ENCODE measurements around the gene FCMR.
"Not testable (repeated sequence)": the region's sequence is repeated elsewhere in the genome, so short reads cannot be mapped to it uniquely, and the experiment has no call there.

FCMR gene

GRCh38 chr1:206868264-206868663, 53.5 kb downstream of the FCMR start:
- H3K4me1 Mint-ChIP-seq: peaks cover 17% of the 10 kb centered on the region
- no peak for DNase-seq
- no peak overlapping the region for H3K27ac Mint-ChIP-seq
- no peaks in the 10 kb centered on the region for H3K9me3 Mint-ChIP-seq
- no peaks in the 10 kb centered on the region for H3K27me3 Mint-ChIP-seq
- no peak overlapping the region for H3K4me3 Mint-ChIP-seq
- ATAC-seq: no peak
- H3K36me3 Mint-ChIP-seq (ENCODE audit: low read depth): peaks cover 1% of the 10 kb centered on the region

- Mint-ChIP-seq H3K4me3 (no peak overlapping the region), H3K4me1 (peaks cover 17% of the 10 kb centered on the region), H3K9me3 (no peaks in the 10 kb centered on the region), H3K36me3 (ENCODE audit: low read depth) (peaks cover 1% of the 10 kb centered on the region), H3K27ac (no peak overlapping the region), H3K27me3 (no peaks in the 10 kb centered on the region)
- DNase-seq (no peak), ATAC-seq (no peak)
Measured at GRCh38 chr1:206867716-206868115, 54.0 kb downstream of the FCMR start.

- H3K4me3 Mint-ChIP-seq: no peak overlapping the region
- ATAC-seq (no peak), DNase-seq (no peak)
- H3K4me1 Mint-ChIP-seq: peaks cover 17% of the 10 kb centered on the region
- H3K27ac Mint-ChIP-seq: no peak overlapping the region
- H3K9me3 Mint-ChIP-seq: no peaks in the 10 kb centered on the region
- peaks cover 1% of the 10 kb centered on the region for H3K36me3 Mint-ChIP-seq (ENCODE audit: low read depth)
- H3K27me3 Mint-ChIP-seq: no peaks in the 10 kb centered on the region
Measured at GRCh38 chr1:206867239-206867638, 54.5 kb downstream of the FCMR start.

DNA sequence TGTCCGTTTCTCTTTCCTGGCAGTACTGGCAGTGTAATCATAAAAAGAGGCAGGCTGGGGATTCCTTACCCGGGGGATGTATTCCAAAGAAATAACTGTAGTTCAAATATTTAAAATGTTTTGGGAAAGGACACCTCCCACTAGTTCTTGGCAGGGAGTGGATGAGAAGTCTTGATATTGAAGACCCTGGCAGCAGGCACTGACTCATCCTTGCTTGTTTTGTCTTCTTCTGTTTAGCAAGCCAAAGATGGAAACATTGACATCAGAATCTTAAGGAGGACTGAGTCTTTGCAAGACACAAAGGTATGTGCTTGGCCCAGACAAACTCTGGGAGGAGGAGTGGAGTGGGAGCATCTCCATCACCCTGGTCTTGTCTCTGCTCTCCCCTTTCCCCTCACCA, 55.7 kb downstream of the FCMR start:
- H3K4me3 Mint-ChIP-seq: no peak overlapping the region
- H3K4me1 Mint-ChIP-seq: peaks cover 17% of the 10 kb centered on the region
- H3K36me3 Mint-ChIP-seq (ENCODE audit: low read depth): peaks cover 1% of the 10 kb centered on the region
- peaks cover 4% of the 10 kb centered on the region for H3K27me3 Mint-ChIP-seq
- DNase-seq (no peak), ATAC-seq (peak; percentile 70)
- H3K27ac Mint-ChIP-seq: no peak overlapping the region
- H3K9me3 Mint-ChIP-seq: no peaks in the 10 kb centered on the region

GRCh38 chr1:206864939-206865671, 56.6 kb downstream of the FCMR start, which contains the start of gene IL20:
IL20 (plus strand) TSS chr1:206865623; CDS start chr1:206865853, 230 bp downstream.
- ATAC-seq (peak; percentile 88), DNase-seq (peak; percentile 93)
- H3K9me3 Mint-ChIP-seq: no peaks in the 10 kb centered on the region
- peaks cover 17% of the 10 kb centered on the region for H3K4me1 Mint-ChIP-seq
- H3K4me3 Mint-ChIP-seq: no peak within 1 kb of the TSS
- peaks cover 1% of the 10 kb centered on the region for H3K36me3 Mint-ChIP-seq (ENCODE audit: low read depth)
- H3K27ac Mint-ChIP-seq: no peak within 1 kb of the TSS
- H3K27me3 Mint-ChIP-seq: peaks cover 6% of the 10 kb centered on the region

- peaks cover 19% of the 10 kb centered on the region for H3K4me1 Mint-ChIP-seq
- no peaks in the 10 kb centered on the region for H3K9me3 Mint-ChIP-seq
- DNase-seq: no peak
- no peak overlapping the region for H3K4me3 Mint-ChIP-seq
- H3K27me3 Mint-ChIP-seq: peaks cover 6% of the 10 kb centered on the region
- no peak overlapping the region for H3K27ac Mint-ChIP-seq
- no peak for ATAC-seq
- no peaks in the 10 kb centered on the region for H3K36me3 Mint-ChIP-seq (ENCODE audit: low read depth)
Measured at GRCh38 chr1:206863266-206863665, 58.5 kb downstream of the FCMR start.

GRCh38 chr1:206860165-206860564, 61.6 kb downstream of the FCMR start:
- H3K4me3 Mint-ChIP-seq: no peak overlapping the region
- no peak overlapping the region for H3K27ac Mint-ChIP-seq
- no peaks in the 10 kb centered on the region for H3K9me3 Mint-ChIP-seq
- H3K27me3 Mint-ChIP-seq: peaks cover 6% of the 10 kb centered on the region
- H3K36me3 Mint-ChIP-seq (ENCODE audit: low read depth): no peaks in the 10 kb centered on the region
- DNase-seq (no peak), ATAC-seq (no peak)
- peaks cover 14% of the 10 kb centered on the region for H3K4me1 Mint-ChIP-seq

- Mint-ChIP-seq H3K4me3 (no peak overlapping the region), H3K4me1 (peaks cover 9% of the 10 kb centered on the region), H3K27me3 (peaks cover 6% of the 10 kb centered on the region), H3K9me3 (no peaks in the 10 kb centered on the region), H3K36me3 (ENCODE audit: low read depth) (no peaks in the 10 kb centered on the region), H3K27ac (peak overlapping the region; percentile 48)
- DNase-seq: no peak
- ATAC-seq: no peak
Measured at GRCh38 chr1:206859082-206859521, 62.6 kb downstream of the FCMR start.

DNA sequence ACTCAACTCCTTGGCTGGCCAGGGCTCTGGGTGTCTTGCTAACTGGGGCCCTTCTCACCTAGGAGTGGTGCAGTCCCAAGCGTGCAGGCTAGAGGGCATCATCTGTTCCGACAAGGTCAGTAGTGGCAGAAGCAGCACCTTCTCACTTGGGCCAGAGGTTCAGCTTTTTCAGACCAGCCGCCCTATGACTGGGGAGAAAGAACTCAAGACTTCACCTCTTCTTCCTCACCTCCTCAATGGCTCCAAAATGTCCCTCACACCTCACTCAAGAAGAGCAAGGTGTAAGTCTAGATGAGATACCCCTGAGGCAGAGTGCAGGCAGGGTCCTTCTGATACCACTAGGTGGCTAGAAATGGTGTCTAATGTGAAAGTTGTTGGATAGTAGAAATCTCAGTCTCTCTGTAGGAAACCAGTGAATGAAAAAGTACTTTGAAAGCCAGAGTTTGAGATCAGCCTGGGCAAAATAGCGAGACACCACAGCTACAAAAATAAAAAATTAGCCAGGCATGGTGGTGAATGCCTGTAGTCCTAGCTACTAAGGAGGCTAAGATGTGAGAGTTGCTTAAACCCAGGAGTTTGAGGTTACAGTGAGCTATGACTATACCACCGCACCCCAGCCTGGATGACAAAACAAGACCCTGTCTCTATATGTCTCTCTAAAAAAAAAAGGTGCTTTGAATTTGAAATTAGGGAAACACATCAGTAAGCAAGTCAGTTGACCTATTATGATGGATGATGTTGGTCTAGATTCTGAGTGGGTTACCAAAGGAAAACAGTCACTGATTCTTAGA, 64.9 kb downstream of the FCMR start:
- H3K27ac Mint-ChIP-seq: no peak overlapping the region
- H3K36me3 Mint-ChIP-seq (ENCODE audit: low read depth): no peaks in the 10 kb centered on the region
- peak; percentile 73 for ATAC-seq
- H3K4me3 Mint-ChIP-seq: no peak overlapping the region
- H3K27me3 Mint-ChIP-seq: peaks cover 6% of the 10 kb centered on the region
- DNase-seq: no peak
- peaks cover 9% of the 10 kb centered on the region for H3K4me1 Mint-ChIP-seq
- H3K9me3 Mint-ChIP-seq: no peaks in the 10 kb centered on the region

GRCh38 chr1:206855859-206856258, 65.9 kb downstream of the FCMR start:
- Mint-ChIP-seq H3K36me3 (ENCODE audit: low read depth) (no peaks in the 10 kb centered on the region), H3K27ac (no peak overlapping the region), H3K4me3 (no peak overlapping the region), H3K9me3 (no peaks in the 10 kb centered on the region), H3K27me3 (peaks cover 2% of the 10 kb centered on the region), H3K4me1 (peaks cover 9% of the 10 kb centered on the region)
- DNase-seq: no peak
- ATAC-seq: no peak

DNA sequence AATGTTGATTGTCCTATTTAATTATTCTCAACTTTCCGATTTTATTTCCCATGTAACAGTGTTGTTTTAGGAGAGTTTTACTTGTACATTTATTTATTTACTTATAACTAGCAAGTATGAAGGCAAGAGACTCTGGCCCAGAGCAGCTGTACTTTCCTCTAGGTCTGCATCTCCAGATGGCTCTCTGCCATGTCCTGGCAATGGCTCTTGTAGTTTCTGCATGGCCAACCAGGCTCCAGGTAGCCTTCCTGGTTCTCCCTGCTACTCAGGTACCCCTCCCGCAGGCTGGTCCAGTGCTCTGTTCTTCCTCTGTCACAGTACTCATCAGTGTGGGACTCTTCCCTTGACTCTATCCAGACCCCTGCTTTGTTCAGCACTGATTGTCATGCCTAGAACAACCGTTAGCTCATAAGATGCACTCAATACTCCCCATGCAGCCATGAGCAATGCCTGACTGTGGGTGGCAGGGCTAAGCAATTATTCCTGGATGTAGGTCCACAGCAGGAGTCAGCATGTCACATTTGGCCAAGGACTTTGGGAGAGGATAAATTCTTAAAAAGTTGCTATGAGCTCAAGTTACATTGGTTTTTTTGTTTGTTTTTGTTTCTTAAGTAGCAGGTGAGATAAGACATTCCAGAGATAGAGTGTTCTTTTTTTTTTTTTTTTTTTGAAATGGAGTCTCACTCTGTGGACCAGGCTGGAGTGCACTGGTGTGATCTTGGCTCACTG, 67.2 kb downstream of the FCMR start:
- DNase-seq: no peak

DNA sequence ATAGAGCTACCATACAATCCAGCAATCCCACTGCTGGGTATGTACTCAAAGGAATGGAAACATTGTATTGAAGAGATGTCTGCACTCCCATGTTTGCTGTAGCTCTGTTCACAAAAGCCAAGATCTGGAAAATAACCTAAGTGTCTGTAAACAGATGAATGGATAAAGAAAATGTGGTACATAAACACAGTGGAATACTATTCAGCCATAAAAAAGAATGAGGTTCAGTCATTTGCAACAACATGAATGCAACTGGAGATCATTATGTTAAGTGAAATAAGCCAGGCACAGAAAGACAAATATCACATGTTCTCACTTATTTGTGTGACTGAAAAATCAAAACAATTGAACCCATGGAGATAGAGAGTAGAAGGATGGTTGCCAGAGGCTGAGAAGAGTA, 68.0 kb downstream of the FCMR start:
- not testable (repeated sequence) for H3K27me3 Mint-ChIP-seq; H3K4me1 Mint-ChIP-seq; H3K9me3 Mint-ChIP-seq; H3K36me3 Mint-ChIP-seq (ENCODE audit: low read depth); ATAC-seq; H3K4me3 Mint-ChIP-seq; DNase-seq; H3K27ac Mint-ChIP-seq

More for the DNA sequence above, 67.2 kb downstream of the FCMR start:
- no peak overlapping the region for H3K4me3 Mint-ChIP-seq
- no peak for ATAC-seq
- no peaks in the 10 kb centered on the region for H3K36me3 Mint-ChIP-seq (ENCODE audit: low read depth)
- H3K4me1 Mint-ChIP-seq: peaks cover 9% of the 10 kb centered on the region
- no peaks in the 10 kb centered on the region for H3K9me3 Mint-ChIP-seq
- H3K27ac Mint-ChIP-seq: no peak overlapping the region
- peaks cover 5% of the 10 kb centered on the region for H3K27me3 Mint-ChIP-seq
